ENCODE data around the gene CACUL1. TPM values are rescaled to one million over a fixed set of nuclear protein-coding genes. Genes with fewer than 3 reads are reported as not detected.

CACUL1 gene
- total and polyA plus RNA-seq, 9 of the 15 experiments (the other 6 are each of a cell fraction or from before 2014, with no cell fraction given): 4.5 to 17.1 (median 13.5) TPM

GRCh38 chr10:118734475-118734874 lies 20.3 kb downstream of the CACUL1 start:
- ChIA-PET POLR2A (interaction anchor here (1.8 kb wide), 1 partner anchor 21 kb away, joined by 7 read pairs; the partner anchor contains the start of gene CACUL1), CTCF (ENCODE audit: low intra/inter-chr PET ratio) (no interaction called here)
- Histone ChIP-seq H3K4me2 (ENCODE audit: insufficient read depth, low read length) (no peak overlapping the region), H4K20me1 (replicated peaks; ENCODE audit: control insufficient read depth, insufficient read depth, low read length) (peaks cover 26% of the 10 kb centered on the region), H3K27me3 (ENCODE audit: control insufficient read depth in 2 of 2, insufficient read depth in 2 of 2, low read length in 2 of 2) (no peaks in the 10 kb centered on the region), H3K79me2 (ENCODE audit: control insufficient read depth, insufficient read depth, low read length) (peaks cover 95% of the 10 kb centered on the region), H3K9me1 (ENCODE audit: control insufficient read depth, insufficient read depth, low read length) (no peaks in the 10 kb centered on the region), H3K4me3 (no peak overlapping the region), H2AFZ (ENCODE audit: low read depth, low read length) (no peak overlapping the region), H3K4me1 (replicated peaks in 1 of 2; ENCODE audit: control insufficient read depth in 2 of 2, insufficient read depth in 2 of 2, low read length in 2 of 2) (peaks cover 7 to 30% of the 10 kb centered on the region in 2 experiments; a peak in 3 of 5 replicates), H3K27ac (ENCODE audit: extremely low read depth, low read depth, low read length) (no peak overlapping the region), H3K9ac (ENCODE audit: insufficient read depth in 1 of 2, low read depth in 2 of 2, low read length in 2 of 2) (no peak overlapping the region), H3K9me3 (replicated peaks; ENCODE audit: control insufficient read depth, insufficient read depth, low read depth, low read length) (no peaks in the 10 kb centered on the region), H3K36me3 (ENCODE audit: control insufficient read depth, insufficient read depth, low read length) (no peaks in the 10 kb centered on the region)
- intact Hi-C loops (cut with micrococcal nuclease): no loop called here
- no peak for FAIRE-seq
- no TSS peak for BruUV-seq (replicated peaks)
- WGBS (ENCODE audit: insufficient coverage, low coverage, missing lambda C conversion rate): 72% methylated on average over 2 of the region's 2 CpGs
- DNase-seq (ENCODE audit: extremely low read depth in 1 of 4, low spot score in 3 of 4): no peak
- TF ChIP-seq, protein P1, sequence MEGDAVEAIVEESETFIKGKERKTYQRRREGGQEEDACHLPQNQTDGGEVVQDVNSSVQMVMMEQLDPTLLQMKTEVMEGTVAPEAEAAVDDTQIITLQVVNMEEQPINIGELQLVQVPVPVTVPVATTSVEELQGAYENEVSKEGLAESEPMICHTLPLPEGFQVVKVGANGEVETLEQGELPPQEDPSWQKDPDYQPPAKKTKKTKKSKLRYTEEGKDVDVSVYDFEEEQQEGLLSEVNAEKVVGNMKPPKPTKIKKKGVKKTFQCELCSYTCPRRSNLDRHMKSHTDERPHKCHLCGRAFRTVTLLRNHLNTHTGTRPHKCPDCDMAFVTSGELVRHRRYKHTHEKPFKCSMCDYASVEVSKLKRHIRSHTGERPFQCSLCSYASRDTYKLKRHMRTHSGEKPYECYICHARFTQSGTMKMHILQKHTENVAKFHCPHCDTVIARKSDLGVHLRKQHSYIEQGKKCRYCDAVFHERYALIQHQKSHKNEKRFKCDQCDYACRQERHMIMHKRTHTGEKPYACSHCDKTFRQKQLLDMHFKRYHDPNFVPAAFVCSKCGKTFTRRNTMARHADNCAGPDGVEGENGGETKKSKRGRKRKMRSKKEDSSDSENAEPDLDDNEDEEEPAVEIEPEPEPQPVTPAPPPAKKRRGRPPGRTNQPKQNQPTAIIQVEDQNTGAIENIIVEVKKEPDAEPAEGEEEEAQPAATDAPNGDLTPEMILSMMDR (IDR thresholded peaks at IDR 0.05 in 2 of 3, conservative IDR thresholded peaks at IDR 0.05 in 1 of 3; ENCODE audit: insufficient read depth in 2 of 3, low read depth in 1 of 3, low read length in 3 of 3): peak in 1 of 3 experiments; percentile 21; a peak in 2 of 6 replicates
- TF ChIP-seq NFE2L1 (tag; IDR thresholded peaks at IDR 0.05; ENCODE audit: borderline replicate concordance, low read depth): no peak
- in situ Hi-C loops (cut with MboI): no loop called here
- no peak for ATAC-seq

Measured in K562 (cell line).